K562 (cell line): ENCODE results near the gene CCNT2. TPM values are rescaled to one million over a fixed set of nuclear protein-coding genes. Genes with fewer than 3 reads are reported as not detected.
A peak's percentile ranks its signal among the peaks of the same experiment; 100 is the strongest.

Experiments
- BACH1 ChIP-seq: fragments of 200-800 bp; sonication (Bioruptor generic); IDR thresholded peaks from 2 replicates; pipeline ENCODE4 v1.6.1; 2016; ENCODE audit warnings: missing genetic modification characterization, missing compliant biosample characterization
- FOXK2 ChIP-seq, 2 experiments: fragments of 450-650 bp; IDR thresholded peaks in 1 of 2; conservative IDR thresholded peaks in 1 of 2; 2 replicates each; pipeline ENCODE4 v1.6.1; 2016; ENCODE audit warnings: low read depth in 2 of 2, mild to moderate bottlenecking in 1 of 2
- HDAC2 ChIP-seq: fragments of 450-650 bp; IDR thresholded peaks from 2 replicates; pipeline ENCODE4 v1.6.1; 2016; ENCODE audit warnings: mild to moderate bottlenecking
- HOXB6 ChIP-seq: fragments of 250-450 bp; sonication (Bioruptor Pico); IDR thresholded peaks from 2 replicates; pipeline ENCODE4 v1.5.1; 2022; ENCODE audit warnings: mild to moderate bottlenecking, borderline replicate concordance
- NFIX ChIP-seq: fragments of 250-450 bp; sonication (Bioruptor Pico); IDR thresholded peaks from 2 replicates; pipeline ENCODE4 v1.4.0; 2020; ENCODE audit warnings: low read depth, mild to moderate bottlenecking, moderate library complexity
- PHF20 ChIP-seq: fragments of 450-650 bp; IDR thresholded peaks from 2 replicates; pipeline ENCODE4 v1.6.1; 2018; ENCODE audit not compliant: partially characterized antibody
- POLR3A ChIP-seq: IDR thresholded peaks from 2 replicates; pipeline ENCODE4 v1.6.1; 2011; ENCODE audit warnings: borderline replicate concordance, mild to moderate bottlenecking, moderate library complexity; ENCODE audit not compliant: insufficient read length, insufficient read depth; ENCODE audit errors: extremely low read depth
- ZNF124 ChIP-seq: sonication (generic); formaldehyde crosslinking; IDR thresholded peaks from 2 replicates; pipeline ENCODE4 v1.8.1; 2022; ENCODE audit warnings: missing genetic modification reagents
- ZNF551 ChIP-seq: fragments of 250-450 bp; sonication (Bioruptor Pico); IDR thresholded peaks from 2 replicates; pipeline ENCODE4 v1.5.0; 2021; ENCODE audit warnings: mild to moderate bottlenecking, moderate library complexity
- polyA plus RNA-seq, 8 experiments: library from polyadenylated mRNA; depleted of rRNA in 4 of 8; stranded (reverse) in 5 of 8; unstranded in 3 of 8; fragments of >200 nt; fragmentation: Nextera tagmentation in 2 of 8; fragmentation: Illumina TruSeq in 1 of 8; extraction: Ambion mirVana in 2 of 8; extraction: Trizol in 1 of 8; gene quantifications; 2 replicates each; pipeline versions ENCODE4 v1.2.1 to v1.2.3, GENCODE V29; 2011 to 2014; ENCODE audit warnings: inconsistent platforms in 1 of 8, missing spikeins in 1 of 8
- total RNA-seq, 7 experiments: library from RNA; depleted of rRNA in 6 of 7; stranded (reverse); fragments of >200 nt in 6 of 7; fragmentation: Illumina TruSeq in 2 of 7; extraction: Trizol in 2 of 7; gene quantifications; 2 replicates each; pipeline versions ENCODE4 v1.2.1 to v1.2.3, GENCODE V29; 2011 to 2021; ENCODE audit warnings: low replicate concordance in 1 of 7
- TF ChIP-seq, protein P1 (sequence below): sonication (generic); formaldehyde crosslinking; IDR thresholded peaks from 2 replicates; pipeline ENCODE4 v1.8.0; 2022; ENCODE audit warnings: missing genetic modification reagents, mild to moderate bottlenecking, borderline replicate concordance
- TF ChIP-seq, protein P2 (sequence below), 3 experiments: fragments of 200-800 bp in 1 of 3; sonication (Bioruptor generic) in 1 of 3; sonication (generic) in 1 of 3; formaldehyde crosslinking in 1 of 3; IDR thresholded peaks; 2 replicates each; pipeline versions ENCODE4 v1.6.1 to v1.8.0; 2016 to 2022; ENCODE audit warnings: mild to moderate bottlenecking in 2 of 3, missing compliant biosample characterization in 2 of 3, missing genetic modification characterization in 2 of 3, missing genetic modification reagents in 1 of 3
- TF ChIP-seq, protein P3 (sequence below): fragments of 450-650 bp; IDR thresholded peaks from 2 replicates; pipeline ENCODE4 v1.6.1; 2016; ENCODE audit warnings: mild to moderate bottlenecking, moderate library complexity
- TF ChIP-seq, protein P4 (sequence below): fragments of 250-450 bp; sonication (Bioruptor Pico); IDR thresholded peaks from 2 replicates; pipeline ENCODE4 v1.8.0; 2022; ENCODE audit warnings: moderate library complexity, mild to moderate bottlenecking, inconsistent platforms

The CCNT2 gene
- total and polyA plus RNA-seq, 9 of the 15 experiments (the other 6 are each of a cell fraction or from before 2014, with no cell fraction given), result 12.6 to 30.0 (median 22.7) TPM

DNA sequence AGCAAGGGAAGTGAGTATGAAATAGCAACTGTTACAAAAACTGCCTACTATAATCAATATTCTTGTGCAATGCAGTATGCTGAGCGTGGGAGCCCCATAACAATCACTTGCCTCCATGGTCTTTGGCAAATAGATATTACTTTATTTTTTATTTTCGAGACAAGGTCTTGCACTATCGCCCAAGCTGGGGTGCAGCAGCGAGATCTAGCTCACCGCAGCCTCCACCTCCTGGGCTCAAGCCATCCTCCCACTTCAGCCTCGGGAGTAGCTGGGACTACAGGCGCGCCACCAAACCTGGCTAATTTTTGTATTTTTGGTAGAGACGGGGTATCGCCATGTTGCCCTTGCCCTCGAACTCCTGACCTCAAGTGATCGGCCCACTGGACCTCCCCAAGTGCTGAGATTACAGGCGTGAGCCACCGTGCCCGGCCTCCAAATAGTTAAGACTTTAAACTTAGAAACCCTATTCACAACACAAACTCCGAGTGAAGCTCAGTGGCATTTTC lies 1.2 kb upstream of the CCNT2 start (continued):
- TF ChIP-seq, protein P1, sequence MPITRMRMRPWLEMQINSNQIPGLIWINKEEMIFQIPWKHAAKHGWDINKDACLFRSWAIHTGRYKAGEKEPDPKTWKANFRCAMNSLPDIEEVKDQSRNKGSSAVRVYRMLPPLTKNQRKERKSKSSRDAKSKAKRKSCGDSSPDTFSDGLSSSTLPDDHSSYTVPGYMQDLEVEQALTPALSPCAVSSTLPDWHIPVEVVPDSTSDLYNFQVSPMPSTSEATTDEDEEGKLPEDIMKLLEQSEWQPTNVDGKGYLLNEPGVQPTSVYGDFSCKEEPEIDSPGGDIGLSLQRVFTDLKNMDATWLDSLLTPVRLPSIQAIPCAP (CRISPR knock-in tag), result no peak
- TF ChIP-seq ZNF551 (CRISPR knock-in tag), result no peak
- no peak for TF ChIP-seq ZNF124 (CRISPR knock-in tag)
- 0 out of 2 replicates have a peak, but pooled peaks have one; percentile 30 for TF ChIP-seq BACH1 (tag)
- no peak for TF ChIP-seq HOXB6 (CRISPR knock-in tag)
- TF ChIP-seq HDAC2, result no peak
- no peak for TF ChIP-seq POLR3A
- TF ChIP-seq, protein P2, sequence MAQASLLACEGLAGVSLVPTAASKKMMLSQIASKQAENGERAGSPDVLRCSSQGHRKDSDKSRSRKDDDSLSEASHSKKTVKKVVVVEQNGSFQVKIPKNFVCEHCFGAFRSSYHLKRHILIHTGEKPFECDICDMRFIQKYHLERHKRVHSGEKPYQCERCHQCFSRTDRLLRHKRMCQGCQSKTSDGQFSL (CRISPR knock-in tag; IDR thresholded peaks at IDR 0.05), result no peak
- TF ChIP-seq, protein P2 (tag; IDR thresholded peaks at IDR 0.05), result no peak
- TF ChIP-seq PHF20, result no peak
- no peak for TF ChIP-seq FOXK2 (conservative IDR thresholded peaks at IDR 0.05 in 1 of 2, IDR thresholded peaks at IDR 0.05 in 1 of 2; ENCODE audit: low read depth in 2 of 2)
- TF ChIP-seq NFIX, result no peak
- TF ChIP-seq, protein P3, sequence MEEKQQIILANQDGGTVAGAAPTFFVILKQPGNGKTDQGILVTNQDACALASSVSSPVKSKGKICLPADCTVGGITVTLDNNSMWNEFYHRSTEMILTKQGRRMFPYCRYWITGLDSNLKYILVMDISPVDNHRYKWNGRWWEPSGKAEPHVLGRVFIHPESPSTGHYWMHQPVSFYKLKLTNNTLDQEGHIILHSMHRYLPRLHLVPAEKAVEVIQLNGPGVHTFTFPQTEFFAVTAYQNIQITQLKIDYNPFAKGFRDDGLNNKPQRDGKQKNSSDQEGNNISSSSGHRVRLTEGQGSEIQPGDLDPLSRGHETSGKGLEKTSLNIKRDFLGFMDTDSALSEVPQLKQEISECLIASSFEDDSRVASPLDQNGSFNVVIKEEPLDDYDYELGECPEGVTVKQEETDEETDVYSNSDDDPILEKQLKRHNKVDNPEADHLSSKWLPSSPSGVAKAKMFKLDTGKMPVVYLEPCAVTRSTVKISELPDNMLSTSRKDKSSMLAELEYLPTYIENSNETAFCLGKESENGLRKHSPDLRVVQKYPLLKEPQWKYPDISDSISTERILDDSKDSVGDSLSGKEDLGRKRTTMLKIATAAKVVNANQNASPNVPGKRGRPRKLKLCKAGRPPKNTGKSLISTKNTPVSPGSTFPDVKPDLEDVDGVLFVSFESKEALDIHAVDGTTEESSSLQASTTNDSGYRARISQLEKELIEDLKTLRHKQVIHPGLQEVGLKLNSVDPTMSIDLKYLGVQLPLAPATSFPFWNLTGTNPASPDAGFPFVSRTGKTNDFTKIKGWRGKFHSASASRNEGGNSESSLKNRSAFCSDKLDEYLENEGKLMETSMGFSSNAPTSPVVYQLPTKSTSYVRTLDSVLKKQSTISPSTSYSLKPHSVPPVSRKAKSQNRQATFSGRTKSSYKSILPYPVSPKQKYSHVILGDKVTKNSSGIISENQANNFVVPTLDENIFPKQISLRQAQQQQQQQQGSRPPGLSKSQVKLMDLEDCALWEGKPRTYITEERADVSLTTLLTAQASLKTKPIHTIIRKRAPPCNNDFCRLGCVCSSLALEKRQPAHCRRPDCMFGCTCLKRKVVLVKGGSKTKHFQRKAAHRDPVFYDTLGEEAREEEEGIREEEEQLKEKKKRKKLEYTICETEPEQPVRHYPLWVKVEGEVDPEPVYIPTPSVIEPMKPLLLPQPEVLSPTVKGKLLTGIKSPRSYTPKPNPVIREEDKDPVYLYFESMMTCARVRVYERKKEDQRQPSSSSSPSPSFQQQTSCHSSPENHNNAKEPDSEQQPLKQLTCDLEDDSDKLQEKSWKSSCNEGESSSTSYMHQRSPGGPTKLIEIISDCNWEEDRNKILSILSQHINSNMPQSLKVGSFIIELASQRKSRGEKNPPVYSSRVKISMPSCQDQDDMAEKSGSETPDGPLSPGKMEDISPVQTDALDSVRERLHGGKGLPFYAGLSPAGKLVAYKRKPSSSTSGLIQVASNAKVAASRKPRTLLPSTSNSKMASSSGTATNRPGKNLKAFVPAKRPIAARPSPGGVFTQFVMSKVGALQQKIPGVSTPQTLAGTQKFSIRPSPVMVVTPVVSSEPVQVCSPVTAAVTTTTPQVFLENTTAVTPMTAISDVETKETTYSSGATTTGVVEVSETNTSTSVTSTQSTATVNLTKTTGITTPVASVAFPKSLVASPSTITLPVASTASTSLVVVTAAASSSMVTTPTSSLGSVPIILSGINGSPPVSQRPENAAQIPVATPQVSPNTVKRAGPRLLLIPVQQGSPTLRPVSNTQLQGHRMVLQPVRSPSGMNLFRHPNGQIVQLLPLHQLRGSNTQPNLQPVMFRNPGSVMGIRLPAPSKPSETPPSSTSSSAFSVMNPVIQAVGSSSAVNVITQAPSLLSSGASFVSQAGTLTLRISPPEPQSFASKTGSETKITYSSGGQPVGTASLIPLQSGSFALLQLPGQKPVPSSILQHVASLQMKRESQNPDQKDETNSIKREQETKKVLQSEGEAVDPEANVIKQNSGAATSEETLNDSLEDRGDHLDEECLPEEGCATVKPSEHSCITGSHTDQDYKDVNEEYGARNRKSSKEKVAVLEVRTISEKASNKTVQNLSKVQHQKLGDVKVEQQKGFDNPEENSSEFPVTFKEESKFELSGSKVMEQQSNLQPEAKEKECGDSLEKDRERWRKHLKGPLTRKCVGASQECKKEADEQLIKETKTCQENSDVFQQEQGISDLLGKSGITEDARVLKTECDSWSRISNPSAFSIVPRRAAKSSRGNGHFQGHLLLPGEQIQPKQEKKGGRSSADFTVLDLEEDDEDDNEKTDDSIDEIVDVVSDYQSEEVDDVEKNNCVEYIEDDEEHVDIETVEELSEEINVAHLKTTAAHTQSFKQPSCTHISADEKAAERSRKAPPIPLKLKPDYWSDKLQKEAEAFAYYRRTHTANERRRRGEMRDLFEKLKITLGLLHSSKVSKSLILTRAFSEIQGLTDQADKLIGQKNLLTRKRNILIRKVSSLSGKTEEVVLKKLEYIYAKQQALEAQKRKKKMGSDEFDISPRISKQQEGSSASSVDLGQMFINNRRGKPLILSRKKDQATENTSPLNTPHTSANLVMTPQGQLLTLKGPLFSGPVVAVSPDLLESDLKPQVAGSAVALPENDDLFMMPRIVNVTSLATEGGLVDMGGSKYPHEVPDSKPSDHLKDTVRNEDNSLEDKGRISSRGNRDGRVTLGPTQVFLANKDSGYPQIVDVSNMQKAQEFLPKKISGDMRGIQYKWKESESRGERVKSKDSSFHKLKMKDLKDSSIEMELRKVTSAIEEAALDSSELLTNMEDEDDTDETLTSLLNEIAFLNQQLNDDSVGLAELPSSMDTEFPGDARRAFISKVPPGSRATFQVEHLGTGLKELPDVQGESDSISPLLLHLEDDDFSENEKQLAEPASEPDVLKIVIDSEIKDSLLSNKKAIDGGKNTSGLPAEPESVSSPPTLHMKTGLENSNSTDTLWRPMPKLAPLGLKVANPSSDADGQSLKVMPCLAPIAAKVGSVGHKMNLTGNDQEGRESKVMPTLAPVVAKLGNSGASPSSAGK, result no peak
- TF ChIP-seq, protein P4, sequence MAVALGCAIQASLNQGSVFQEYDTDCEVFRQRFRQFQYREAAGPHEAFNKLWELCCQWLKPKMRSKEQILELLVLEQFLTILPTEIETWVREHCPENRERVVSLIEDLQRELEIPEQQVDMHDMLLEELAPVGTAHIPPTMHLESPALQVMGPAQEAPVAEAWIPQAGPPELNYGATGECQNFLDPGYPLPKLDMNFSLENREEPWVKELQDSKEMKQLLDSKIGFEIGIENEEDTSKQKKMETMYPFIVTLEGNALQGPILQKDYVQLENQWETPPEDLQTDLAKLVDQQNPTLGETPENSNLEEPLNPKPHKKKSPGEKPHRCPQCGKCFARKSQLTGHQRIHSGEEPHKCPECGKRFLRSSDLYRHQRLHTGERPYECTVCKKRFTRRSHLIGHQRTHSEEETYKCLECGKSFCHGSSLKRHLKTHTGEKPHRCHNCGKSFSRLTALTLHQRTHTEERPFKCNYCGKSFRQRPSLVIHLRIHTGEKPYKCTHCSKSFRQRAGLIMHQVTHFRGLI, result no peak
